IPS-NIHi7 (cell line): Measurements from ENCODE around the gene POP7.
"Not testable (repeated sequence)": the region's sequence is repeated elsewhere in the genome, so short reads cannot be mapped to it uniquely, and the experiment has no call there.

ENCODE experiments used
- DNase-seq: peaks from one replicate; pipeline ENCODE4 v3.0.0; 2012; ENCODE audit warnings: mixed read lengths; ENCODE audit errors: extremely low spot score

Gene POP7

GRCh38 chr7:100691676-100692577 is 14.0 kb upstream of the POP7 start:
- peak; percentile 90 for DNase-seq

- DNase-seq: no peak
Measured at GRCh38 chr7:100692578-100692961, 13.4 kb upstream of the POP7 start.

GRCh38 chr7:100693312-100694097 is 12.4 kb upstream of the POP7 start:
- no peak for DNase-seq

GRCh38 chr7:100694098-100694745 is 11.7 kb upstream of the POP7 start, which contains the start of gene GIGYF1:
Gene GIGYF1, minus strand, starts transcription at chr7:100694250. Its CDS starts 6,012 bp downstream, at chr7:100688238.
- DNase-seq: peak; percentile 82

- DNase-seq: no peak
Measured at GRCh38 chr7:100696123-100696521, 9.8 kb upstream of the POP7 start.

- no peak for DNase-seq
Measured at GRCh38 chr7:100699018-100699417, 6.9 kb upstream of the POP7 start.

- not testable (repeated sequence) for DNase-seq
Measured at GRCh38 chr7:100701089-100701488, 4.8 kb upstream of the POP7 start.

GRCh38 chr7:100705320-100705752 is 585 bp upstream of the POP7 start:
- DNase-seq: peak; percentile 92

GRCh38 chr7:100706672-100707311 is 871 bp downstream of the POP7 start:
- DNase-seq: no peak

- no peak for DNase-seq
Measured at GRCh38 chr7:100708395-100708794, 2.5 kb downstream of the POP7 start.

- no peak for DNase-seq
Measured at GRCh38 chr7:100710452-100710851, 4.5 kb downstream of the POP7 start.

- no peak for DNase-seq
Measured at GRCh38 chr7:100711369-100711768, 5.4 kb downstream of the POP7 start.

- DNase-seq: no peak
Measured at GRCh38 chr7:100714725-100715124, 8.8 kb downstream of the POP7 start.

- DNase-seq: not testable (repeated sequence)
Measured at GRCh38 chr7:100717073-100717472, 11.2 kb downstream of the POP7 start.

GRCh38 chr7:100719523-100720278 is 13.8 kb downstream of the POP7 start:
- no peak for DNase-seq

- no peak for DNase-seq
Measured at GRCh38 chr7:100720279-100720670, 14.4 kb downstream of the POP7 start, which contains the start of gene EPO. Gene EPO, plus strand, starts transcription at chr7:100720468. Its CDS starts 513 bp downstream, at chr7:100720981.

- peak; percentile 23 for DNase-seq
Measured at GRCh38 chr7:100720671-100721504, 15.0 kb downstream of the POP7 start.

- DNase-seq: no peak
Measured at GRCh38 chr7:100721505-100721812, 15.5 kb downstream of the POP7 start.

GRCh38 chr7:100722480-100723212 is 16.7 kb downstream of the POP7 start:
- DNase-seq: no peak
